GM21825 (cell line): ENCODE measurements around the gene ACOT13.
"Not testable (repeated sequence)": the region's sequence is repeated elsewhere in the genome, so short reads cannot be mapped to it uniquely, and the experiment has no call there.

Experiments
- ATAC-seq: cut with Tn5 transposase; IDR thresholded peaks from one replicate; pipeline ENCODE4 v1.9.1; 2021; ENCODE audit warnings: mild to moderate bottlenecking, moderate library complexity; ENCODE audit not compliant: unreplicated experiment

Gene ACOT13

GRCh38 chr6:24720604-24721460 is 54.0 kb downstream of the ACOT13 start:
- ATAC-seq = peak; percentile 90

GRCh38 chr6:24721461-24722215 is 54.8 kb downstream of the ACOT13 start:
- ATAC-seq = peak; percentile 34

- ATAC-seq = no peak
Measured at GRCh38 chr6:24723270-24723669, 56.4 kb downstream of the ACOT13 start.

DNA sequence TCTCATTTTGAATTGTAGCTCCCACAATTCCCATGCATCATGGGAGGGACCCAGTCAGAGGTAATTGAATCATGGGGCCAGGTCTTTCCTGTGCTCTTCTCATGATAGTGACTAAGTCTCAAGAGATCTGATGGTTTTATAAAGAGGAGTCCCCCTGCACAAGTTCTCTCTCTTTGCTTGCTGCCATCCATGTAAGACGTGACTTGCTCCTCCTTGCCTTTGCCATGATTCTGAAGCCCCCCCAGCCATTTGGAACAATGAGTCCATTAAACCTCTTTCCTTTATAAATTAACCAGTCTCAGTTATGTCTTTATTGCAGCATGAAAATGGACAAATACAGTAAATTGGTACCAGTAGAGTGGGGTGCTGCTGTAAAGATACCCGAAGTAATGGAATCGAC is 63.8 kb downstream of the ACOT13 start:
- not testable (repeated sequence) for ATAC-seq

- not testable (repeated sequence) for ATAC-seq
Measured at GRCh38 chr6:24731456-24732134, 64.7 kb downstream of the ACOT13 start.

DNA sequence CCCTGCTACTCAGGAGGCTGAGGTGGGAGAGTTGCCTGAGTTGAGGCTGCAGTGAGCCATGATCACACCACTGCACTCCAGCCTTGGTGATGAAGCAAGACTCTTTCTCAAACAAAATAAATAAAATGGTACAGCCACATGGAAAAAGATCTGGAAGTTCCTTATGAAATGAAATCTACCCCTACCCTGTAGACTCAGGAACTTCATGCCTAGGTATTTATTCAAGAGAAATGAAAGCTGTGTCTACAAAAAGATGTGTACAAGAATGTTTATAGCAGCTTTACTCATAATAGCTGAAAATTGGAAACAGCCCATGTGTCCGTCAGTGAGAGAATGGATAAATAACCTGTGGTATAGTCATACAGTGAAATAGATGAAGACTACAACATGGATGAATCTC is 67.3 kb downstream of the ACOT13 start:
- no peak for ATAC-seq

- ATAC-seq = not testable (repeated sequence)
Measured at GRCh38 chr6:24734710-24735109, 67.8 kb downstream of the ACOT13 start.

- ATAC-seq = no peak
Measured at GRCh38 chr6:24738741-24739140, 71.9 kb downstream of the ACOT13 start.

- ATAC-seq = no peak
Measured at GRCh38 chr6:24740861-24741260, 74.0 kb downstream of the ACOT13 start.

DNA sequence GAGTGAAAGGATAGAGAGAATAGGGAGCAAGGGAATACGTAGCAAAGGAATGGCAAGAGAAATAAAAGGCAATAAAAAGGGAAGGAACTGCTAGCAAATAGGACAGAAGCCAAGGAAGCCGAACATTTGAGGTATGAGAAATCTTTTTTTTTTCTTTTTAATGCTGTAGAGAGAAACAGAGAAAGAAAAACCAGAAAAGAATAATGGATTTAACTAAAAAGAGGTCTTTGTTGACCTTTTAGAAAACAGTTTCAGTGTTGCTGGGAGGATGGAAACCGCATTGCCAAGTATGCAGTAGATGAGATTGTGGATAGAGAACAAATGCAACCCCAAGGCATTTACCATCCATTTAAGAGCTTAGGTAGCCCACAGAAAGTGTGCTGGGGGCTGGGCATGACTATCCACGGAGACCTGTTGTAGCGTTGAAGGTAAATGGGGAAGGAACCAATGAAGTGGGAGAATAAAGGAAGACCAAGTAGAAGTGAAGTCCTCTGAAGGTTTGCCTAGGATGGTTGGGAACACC is 75.4 kb downstream of the ACOT13 start:
- no peak for ATAC-seq

DNA sequence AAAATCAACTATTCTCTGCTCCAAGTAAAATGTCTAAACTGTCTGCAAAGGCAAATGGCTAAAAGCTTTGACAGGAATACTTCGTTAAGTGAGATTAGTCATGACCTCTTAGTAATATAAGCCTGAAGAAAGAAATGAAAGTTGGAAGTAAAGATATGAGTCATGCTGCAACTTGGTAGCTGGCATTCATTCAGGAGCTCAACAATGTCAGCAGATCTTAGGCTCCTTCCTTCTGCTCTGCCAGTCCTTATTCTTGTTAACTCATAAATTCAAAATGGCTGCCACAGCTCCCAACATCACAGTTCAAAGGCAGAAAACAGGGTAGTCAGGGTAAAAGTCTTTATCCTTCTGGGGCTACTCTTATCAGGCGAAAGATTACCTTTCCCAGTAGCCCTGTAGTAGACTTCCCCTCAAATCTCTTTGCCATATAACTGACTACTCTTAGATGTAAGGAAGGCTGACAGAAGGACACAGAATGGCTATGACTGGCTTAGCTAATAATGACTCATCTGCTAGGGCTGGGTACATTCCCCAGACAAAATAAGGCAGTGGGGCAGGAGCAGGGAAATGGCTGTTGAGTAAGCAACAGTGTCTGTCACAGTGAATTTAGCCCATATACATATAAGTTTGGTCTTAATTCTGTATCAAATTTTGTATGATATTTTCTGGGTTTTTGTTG is 76.5 kb downstream of the ACOT13 start:
- peak; percentile 72 for ATAC-seq

GRCh38 chr6:24743944-24744335 is 77.1 kb downstream of the ACOT13 start:
- no peak for ATAC-seq

DNA sequence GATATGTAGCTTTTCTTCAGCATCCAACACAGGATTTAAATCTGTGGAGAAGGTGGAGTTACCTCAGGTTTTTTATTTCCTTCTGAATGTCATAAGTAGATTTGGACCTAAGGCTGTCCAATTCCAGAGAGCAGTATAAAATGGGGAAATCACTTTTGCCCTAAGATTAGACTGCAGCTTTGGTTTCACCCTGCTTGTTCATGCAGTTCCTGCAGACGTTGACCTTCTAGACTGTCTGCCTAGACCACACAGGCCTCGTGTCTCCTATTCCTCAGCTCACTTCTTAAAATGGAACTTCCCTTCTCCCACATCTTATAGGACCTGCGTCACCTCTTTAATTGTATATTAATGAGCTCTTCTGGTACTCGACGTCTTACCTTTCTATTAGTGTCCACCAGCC is 78.0 kb downstream of the ACOT13 start:
- ATAC-seq = no peak

DNA sequence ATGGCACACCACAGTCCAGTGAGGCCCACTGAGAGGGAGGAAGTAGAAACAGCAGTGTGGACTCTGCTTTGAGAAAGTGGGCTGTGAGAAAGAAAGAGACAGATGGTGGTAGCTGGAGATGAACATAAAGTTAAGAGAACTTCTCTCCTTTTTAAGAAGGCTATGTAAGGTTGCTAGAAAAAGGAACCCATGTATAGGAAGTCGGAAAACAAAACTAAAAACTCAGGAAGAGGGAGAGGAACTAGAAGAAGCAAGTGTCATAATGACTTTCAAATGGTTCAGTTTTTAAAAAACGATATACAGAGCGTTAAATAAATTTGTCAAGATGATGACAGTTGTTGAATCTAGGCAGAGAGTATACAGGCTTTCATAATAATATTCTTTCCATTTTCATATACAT is 82.4 kb downstream of the ACOT13 start:
- no peak for ATAC-seq

DNA sequence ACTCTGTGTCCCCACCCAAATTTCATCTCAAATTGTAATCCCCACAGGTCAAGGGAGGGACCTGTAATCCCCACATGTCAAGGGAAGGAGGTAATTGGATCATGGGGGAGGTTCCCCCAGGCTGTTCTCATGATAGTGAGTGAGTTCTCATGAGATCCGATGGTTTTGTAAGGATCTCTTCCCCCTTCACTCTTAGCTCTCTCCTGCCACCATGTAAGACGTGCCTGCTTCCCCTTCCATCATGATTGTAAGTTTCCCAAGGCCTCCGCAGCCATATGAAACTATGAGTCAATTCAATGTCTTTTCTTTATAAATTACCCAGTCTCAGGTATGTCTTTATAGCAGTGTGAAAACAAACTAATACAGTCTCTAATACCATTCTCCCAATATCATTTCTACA is 84.0 kb downstream of the ACOT13 start:
- ATAC-seq = not testable (repeated sequence)

DNA sequence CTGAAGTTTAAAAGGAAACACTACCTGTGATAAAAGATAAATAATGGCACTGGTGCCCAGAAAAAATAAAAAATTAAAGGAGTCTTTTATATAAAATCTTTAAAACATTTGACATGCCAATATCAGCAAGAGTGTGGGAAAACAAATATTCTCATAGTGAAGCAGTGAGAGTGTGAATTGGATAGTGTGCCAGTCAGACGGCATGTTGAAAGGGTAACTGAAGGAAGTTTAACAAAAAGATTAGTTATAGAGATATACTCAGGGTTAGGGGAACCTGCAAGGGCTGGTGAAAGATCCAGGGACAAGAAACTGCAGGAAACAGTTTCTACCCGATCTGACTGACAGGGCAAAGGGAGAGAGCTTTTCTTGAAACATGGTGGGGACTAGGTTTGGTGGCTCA is 85.6 kb downstream of the ACOT13 start:
- no peak for ATAC-seq

DNA sequence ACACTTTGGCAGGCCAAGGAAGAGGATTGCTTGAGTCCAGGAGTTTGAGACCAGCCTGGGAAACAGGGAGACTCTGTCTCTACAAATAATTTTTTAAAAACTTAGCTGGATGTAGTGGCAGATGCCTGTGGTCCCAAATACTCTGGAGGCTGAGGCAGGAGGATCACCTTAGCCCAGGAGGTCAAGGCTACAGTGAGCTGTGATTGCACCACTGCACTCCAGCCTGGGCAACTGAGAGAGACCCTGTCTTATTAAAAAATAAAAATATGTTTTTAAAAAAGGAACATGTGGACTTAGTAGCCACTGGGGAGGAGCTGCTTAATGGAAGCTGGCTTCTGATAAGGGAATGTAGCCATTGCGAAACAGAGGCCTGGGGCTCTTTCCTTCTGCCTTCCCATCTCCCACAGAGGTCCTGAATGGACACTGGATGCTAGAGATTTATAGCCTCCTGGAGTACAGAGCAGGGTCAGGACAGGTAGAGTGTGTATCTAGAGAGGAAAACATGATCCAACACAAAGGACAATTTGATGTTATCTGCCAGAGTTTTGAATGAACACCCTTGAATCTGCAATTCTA is 86.1 kb downstream of the ACOT13 start:
- ATAC-seq = no peak

DNA sequence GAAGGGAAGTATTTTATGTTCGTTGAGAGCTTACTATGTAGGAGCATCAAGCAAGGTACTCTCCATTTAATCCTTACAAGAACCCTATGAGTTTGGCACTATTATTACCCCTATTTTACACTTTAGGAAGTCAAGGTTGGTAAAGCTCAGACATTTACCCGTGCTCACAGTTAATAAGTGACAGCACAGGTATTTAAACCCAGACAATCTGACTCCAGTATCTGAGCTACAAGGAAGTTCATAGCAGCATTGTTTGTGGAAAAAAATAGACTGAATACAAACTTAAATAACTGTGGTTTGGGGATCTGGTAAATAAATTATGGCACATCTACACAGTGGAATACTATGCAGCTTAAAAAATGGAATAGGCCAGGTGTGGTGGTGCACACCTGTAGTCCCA is 86.7 kb downstream of the ACOT13 start:
- ATAC-seq = no peak

- not testable (repeated sequence) for ATAC-seq
Measured at GRCh38 chr6:24754378-24754777, 87.5 kb downstream of the ACOT13 start.
